Stimulated activated CD8-positive, alpha-beta memory T cell treated with anti-CD3 and anti-CD28 coated beads, Interleukin-12 subunit alpha, Interleukin-12 subunit beta, amount 100 ng/mL, for 4 hours (primary cell): Measurements from ENCODE around the gene U2SURP.

Experiments used
- DNase-seq: peaks from one replicate; pipeline ENCODE4 v3.0.0-alpha.2; 2020; ENCODE audit warnings: low read depth

The U2SURP gene

GRCh38 chr3:143001369-143002082 lies at the start of gene U2SURP:
U2SURP (plus strand) TSS chr3:143001570; CDS start chr3:143001629, 59 bp downstream.
- DNase-seq: peak; percentile 84

GRCh38 chr3:142951794-142952193 lies 49.6 kb upstream of the U2SURP start:
- no peak for DNase-seq

GRCh38 chr3:142952272-142953193 lies 48.8 kb upstream of the U2SURP start:
- DNase-seq: no peak

- DNase-seq: no peak
Observed at GRCh38 chr3:142953443-142953842, 47.9 kb upstream of the U2SURP start.

- no peak for DNase-seq
Observed at GRCh38 chr3:142958707-142959106, 42.7 kb upstream of the U2SURP start.

GRCh38 chr3:142960322-142960850 lies 41.0 kb upstream of the U2SURP start:
- DNase-seq: no peak

GRCh38 chr3:142961539-142961938 lies 39.8 kb upstream of the U2SURP start:
- no peak for DNase-seq

GRCh38 chr3:142962175-142962519 lies 39.2 kb upstream of the U2SURP start:
- DNase-seq: no peak

- DNase-seq: no peak
Observed at GRCh38 chr3:142962520-142963233, 38.7 kb upstream of the U2SURP start.

- no peak for DNase-seq
Observed at GRCh38 chr3:142963234-142963515, 38.2 kb upstream of the U2SURP start.

GRCh38 chr3:142963516-142964448 lies 37.6 kb upstream of the U2SURP start, which contains the start of gene PAQR9:
PAQR9 (minus strand) TSS chr3:142963674; CDS start chr3:142963336, 338 bp downstream.
- DNase-seq: no peak

GRCh38 chr3:142965581-142965980 lies 35.8 kb upstream of the U2SURP start:
- no peak for DNase-seq

- DNase-seq: no peak
Observed at GRCh38 chr3:142966808-142967207, 34.6 kb upstream of the U2SURP start.

GRCh38 chr3:142968319-142969025 lies 32.9 kb upstream of the U2SURP start:
- DNase-seq: no peak

- DNase-seq: no peak
Observed at GRCh38 chr3:142971431-142971830, 29.9 kb upstream of the U2SURP start.

GRCh38 chr3:142972092-142972753 lies 29.1 kb upstream of the U2SURP start:
- no peak for DNase-seq

- DNase-seq: no peak
Observed at GRCh38 chr3:142973217-142974009, 28.0 kb upstream of the U2SURP start.

GRCh38 chr3:142975316-142975995 lies 25.9 kb upstream of the U2SURP start:
- no peak for DNase-seq
